SK-N-SH (cell line): ENCODE results near the gene PLA2G2F. TPM values are rescaled to one million over a fixed set of nuclear protein-coding genes. Genes with fewer than 3 reads are reported as not detected.

Experiments used
- CTCF ChIA-PET: fragments of 300-600, 350-600 bp; formaldehyde crosslinking; extraction: SDS; loops from one replicate; lab custom pipeline; 2021; lab: Yijun Ruan, JAX
- POLR2A ChIA-PET: fragments of 350-600 bp; sonication (Branson Sonifier 250); formaldehyde crosslinking; extraction: SDS; loops from one replicate; lab custom pipeline; 2020; ENCODE audit warnings: antibody characterized with exemption, inconsistent platforms; lab: Yijun Ruan, JAX
- DNase-seq: peaks from one replicate; pipeline ENCODE4 v3.0.0; 2012
- H2AFZ ChIP-seq: fragments of 200-600 bp; sonication (generic); 2 replicates; pipeline ENCODE4 v1.8.1; 2016; ENCODE audit warnings: antibody characterized with exemption, mild to moderate bottlenecking, low read depth
- H3F3A ChIP-seq: fragments of 200-600 bp; sonication (generic); replicated peaks from 2 replicates; pipeline ENCODE3; 2016; ENCODE audit warnings: antibody characterized with exemption, mild to moderate bottlenecking; ENCODE audit not compliant: insufficient read depth
- H3K27ac ChIP-seq, 2 experiments: fragments of 200-500 bp in 1 of 2; fragments of 200-600 bp in 1 of 2; sonication (Bioruptor generic) in 1 of 2; sonication (generic), shearing (Covaris generic) in 1 of 2; 2 replicates each; pipeline versions ENCODE4 v1.5.1 to v1.6.1; 2014 to 2016; ENCODE audit warnings: low read depth in 2 of 2, inconsistent platforms in 1 of 2, low read length in 1 of 2, mild to moderate bottlenecking in 1 of 2, mixed read lengths in 1 of 2
- H3K27me3 ChIP-seq: fragments of 200-600 bp; sonication (generic), shearing (Covaris generic); 2 replicates; pipeline ENCODE4 v1.6.1; 2016; ENCODE audit warnings: mixed run types; ENCODE audit not compliant: insufficient read depth
- H3K36me3 ChIP-seq, 2 experiments: fragments of 200-500 bp in 1 of 2; fragments of 200-600 bp in 1 of 2; sonication (Bioruptor generic) in 1 of 2; sonication (generic) in 1 of 2; replicated peaks in 1 of 2; 2 replicates each; pipeline versions ENCODE3 to v1.5.1; 2014 to 2016; ENCODE audit warnings: low read length in 1 of 2, mild to moderate bottlenecking in 1 of 2; ENCODE audit not compliant: insufficient read depth in 2 of 2, control insufficient read depth in 1 of 2
- H3K4me1 ChIP-seq, 2 experiments: fragments of 200-500 bp in 1 of 2; fragments of 200-600 bp in 1 of 2; sonication (Bioruptor generic) in 1 of 2; sonication (generic), shearing (Covaris generic) in 1 of 2; 2 replicates each; pipeline versions ENCODE4 v1.5.1 to v1.6.1; 2014 to 2016; ENCODE audit warnings: low read depth in 1 of 2, low read length in 1 of 2, mixed run types in 1 of 2; ENCODE audit not compliant: insufficient read depth in 2 of 2, control insufficient read depth in 1 of 2
- H3K4me2 ChIP-seq: fragments of 200-600 bp; sonication (generic), shearing (Covaris generic); 2 replicates; pipeline ENCODE4 v1.6.1; 2017; ENCODE audit warnings: mixed run types
- H3K4me3 ChIP-seq, 2 experiments: fragments of 200-500 bp in 1 of 2; fragments of 200-600 bp in 1 of 2; sonication (Bioruptor generic) in 1 of 2; sonication (generic), shearing (Covaris generic) in 1 of 2; 2 replicates each; pipeline versions ENCODE4 v1.5.1 to v1.8.1; 2014 to 2016; ENCODE audit warnings: low read depth in 2 of 2, inconsistent platforms in 1 of 2, low read length in 1 of 2, mild to moderate bottlenecking in 1 of 2, mixed read lengths in 1 of 2, moderate library complexity in 1 of 2
- H3K79me2 ChIP-seq: fragments of 200-600 bp; sonication (generic); 2 replicates; pipeline ENCODE4 v1.8.1; 2017; ENCODE audit warnings: mild to moderate bottlenecking; ENCODE audit not compliant: insufficient read depth
- H3K9ac ChIP-seq: fragments of 200-600 bp; sonication (generic); 2 replicates; pipeline ENCODE4 v1.6.1; 2017; ENCODE audit warnings: mixed run types
- H3K9me2 ChIP-seq: fragments of 200-600 bp; sonication (generic); 2 replicates; pipeline ENCODE4 v1.6.1; 2017; ENCODE audit warnings: mixed run types
- H3K9me3 ChIP-seq: fragments of 200-600 bp; sonication (generic); 2 replicates; pipeline ENCODE4 v1.6.1; 2017; ENCODE audit warnings: mixed run types, mild to moderate bottlenecking, moderate library complexity
- H4K20me1 ChIP-seq: fragments of 200-600 bp; sonication (generic); 2 replicates; pipeline ENCODE4 v1.6.1; 2017; ENCODE audit warnings: mild to moderate bottlenecking, mixed run types; ENCODE audit not compliant: insufficient read depth
- EP300 ChIP-seq, 2 experiments: IDR thresholded peaks; 2 replicates each; pipeline versions ENCODE4 v1.4.0 to v1.6.1; 2012; ENCODE audit warnings: borderline replicate concordance in 1 of 2, low read depth in 1 of 2, low read length in 1 of 2
- EZH2phosphoT487 ChIP-seq: fragments of 200-600 bp; sonication (generic); IDR thresholded peaks from 2 replicates; pipeline ENCODE4 v1.6.1; 2017; ENCODE audit warnings: low read depth, mixed run types, mild to moderate bottlenecking, antibody characterized with exemption, moderate library complexity, borderline replicate concordance
- FOXJ3 ChIP-seq: sonication (generic); formaldehyde crosslinking; IDR thresholded peaks from 2 replicates; pipeline ENCODE4 v1.5.1; 2020; ENCODE audit warnings: mild to moderate bottlenecking, missing genetic modification reagents
- FOXM1 ChIP-seq: IDR thresholded peaks from 2 replicates; pipeline ENCODE4 v1.4.0; 2012; ENCODE audit warnings: low read depth, mild to moderate bottlenecking
- GATA2 ChIP-seq: sonication (generic); formaldehyde crosslinking; IDR thresholded peaks from 2 replicates; pipeline ENCODE4 v1.5.0; 2020; ENCODE audit warnings: mild to moderate bottlenecking, missing genetic modification reagents
- MEF2A ChIP-seq: IDR thresholded peaks from 2 replicates; pipeline ENCODE4 v1.4.0; 2012; ENCODE audit warnings: low read depth, borderline replicate concordance
- MXI1 ChIP-seq: IDR thresholded peaks from 2 replicates; pipeline ENCODE4 v1.6.1; 2012; ENCODE audit warnings: mild to moderate bottlenecking, low read depth, low read length, improper control_type of control experiment
- NFIC ChIP-seq: IDR thresholded peaks from 2 replicates; pipeline ENCODE4 v1.4.0; 2012; ENCODE audit warnings: borderline replicate concordance
- POLR2AphosphoS5 ChIP-seq: IDR thresholded peaks from 2 replicates; pipeline ENCODE4 v1.6.1; 2012; ENCODE audit warnings: low read depth, low read length
- RAD21 ChIP-seq: IDR thresholded peaks from 2 replicates; pipeline ENCODE4 v1.6.1; 2012; ENCODE audit warnings: mild to moderate bottlenecking, low read length
- RCOR1 ChIP-seq: fragments of 150-350 bp; IDR thresholded peaks from 2 replicates; pipeline ENCODE4 v1.6.1; 2017; ENCODE audit warnings: antibody characterized with exemption, low read length
- RFX5 ChIP-seq: IDR thresholded peaks from 2 replicates; pipeline ENCODE4 v1.6.1; 2012; ENCODE audit warnings: mild to moderate bottlenecking, improper control_type of control experiment, low read length
- SIN3A ChIP-seq: IDR thresholded peaks from 2 replicates; pipeline ENCODE4 v1.6.1; 2012; ENCODE audit warnings: low read depth, mild to moderate bottlenecking, low read length, moderate library complexity, borderline replicate concordance
- TAF1 ChIP-seq: IDR thresholded peaks from 2 replicates; pipeline ENCODE4 v1.6.1; 2012; ENCODE audit warnings: low read depth, mild to moderate bottlenecking, low read length, moderate library complexity, borderline replicate concordance
- TEAD4 ChIP-seq: IDR thresholded peaks from 2 replicates; pipeline ENCODE4 v1.4.0; 2012; ENCODE audit warnings: mild to moderate bottlenecking, borderline replicate concordance; ENCODE audit not compliant: insufficient read depth
- USF2 ChIP-seq: fragments of 150-350 bp; IDR thresholded peaks from 2 replicates; pipeline ENCODE4 v1.6.1; 2017; ENCODE audit warnings: antibody characterized with exemption, low read length, low read depth, borderline replicate concordance
- YY1 ChIP-seq: IDR thresholded peaks from 2 replicates; pipeline ENCODE4 v1.4.0; 2012; ENCODE audit warnings: low read depth, mild to moderate bottlenecking
- WGBS: methylation state at CpG from one replicate; pipeline ENCODE4 v1.1.6; 2017; ENCODE audit warnings: low lambda C conversion rate; 5-methylcytosine and 5-hydroxymethylcytosine counted together
- polyA plus RNA-seq, 3 experiments: library from polyadenylated mRNA; depleted of rRNA; stranded (reverse); fragments of >200 nt; gene quantifications; 2 replicates each; pipeline ENCODE4 v1.2.3, GENCODE V29; 2012
- TF ChIP-seq, protein P1 (sequence below): IDR thresholded peaks from 2 replicates; pipeline ENCODE4 v1.4.0; 2012; ENCODE audit warnings: low read depth
- TF ChIP-seq, protein P2 (sequence below): IDR thresholded peaks from 2 replicates; pipeline ENCODE4; 2012
- TF ChIP-seq, protein P3 (sequence below): fragments of 150-350 bp; IDR thresholded peaks from 2 replicates; pipeline ENCODE4 v1.6.1; 2016; ENCODE audit warnings: mild to moderate bottlenecking, low read depth, low read length

PLA2G2F gene
- polyA plus RNA-seq, 1 of the 3 experiments (the other 2 are of a cell fraction), result not detected

GRCh38 chr1:20187813-20188454 lies 48.8 kb downstream of the PLA2G2F start:
- TF ChIP-seq MEF2A, result no peak
- no peak for TF ChIP-seq TAF1
- TF ChIP-seq, protein P1, sequence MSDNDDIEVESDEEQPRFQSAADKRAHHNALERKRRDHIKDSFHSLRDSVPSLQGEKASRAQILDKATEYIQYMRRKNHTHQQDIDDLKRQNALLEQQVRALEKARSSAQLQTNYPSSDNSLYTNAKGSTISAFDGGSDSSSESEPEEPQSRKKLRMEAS, result no peak
- no peak for TF ChIP-seq USF2
- no peak for TF ChIP-seq EP300 (IDR thresholded peaks at IDR 0.05; ENCODE audit: borderline replicate concordance in 1 of 2, low read depth in 1 of 2, low read length in 1 of 2)
- TF ChIP-seq RAD21, result no peak
- no peak for TF ChIP-seq EZH2phosphoT487
- TF ChIP-seq, protein P2, sequence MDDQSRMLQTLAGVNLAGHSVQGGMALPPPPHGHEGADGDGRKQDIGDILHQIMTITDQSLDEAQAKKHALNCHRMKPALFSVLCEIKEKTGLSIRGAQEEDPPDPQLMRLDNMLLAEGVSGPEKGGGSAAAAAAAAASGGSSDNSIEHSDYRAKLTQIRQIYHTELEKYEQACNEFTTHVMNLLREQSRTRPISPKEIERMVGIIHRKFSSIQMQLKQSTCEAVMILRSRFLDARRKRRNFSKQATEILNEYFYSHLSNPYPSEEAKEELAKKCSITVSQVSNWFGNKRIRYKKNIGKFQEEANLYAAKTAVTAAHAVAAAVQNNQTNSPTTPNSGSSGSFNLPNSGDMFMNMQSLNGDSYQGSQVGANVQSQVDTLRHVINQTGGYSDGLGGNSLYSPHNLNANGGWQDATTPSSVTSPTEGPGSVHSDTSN, result no peak
- TF ChIP-seq TEAD4, result no peak
- TF ChIP-seq RCOR1, result no peak
- TF ChIP-seq YY1, result no peak
- no peak for TF ChIP-seq POLR2AphosphoS5
- TF ChIP-seq GATA2 (CRISPR knock-in tag), result no peak
- no peak for TF ChIP-seq NFIC
- TF ChIP-seq FOXM1, result no peak
- TF ChIP-seq MXI1, result no peak
- TF ChIP-seq RFX5, result no peak
- no peak for TF ChIP-seq FOXJ3
- TF ChIP-seq, protein P3, sequence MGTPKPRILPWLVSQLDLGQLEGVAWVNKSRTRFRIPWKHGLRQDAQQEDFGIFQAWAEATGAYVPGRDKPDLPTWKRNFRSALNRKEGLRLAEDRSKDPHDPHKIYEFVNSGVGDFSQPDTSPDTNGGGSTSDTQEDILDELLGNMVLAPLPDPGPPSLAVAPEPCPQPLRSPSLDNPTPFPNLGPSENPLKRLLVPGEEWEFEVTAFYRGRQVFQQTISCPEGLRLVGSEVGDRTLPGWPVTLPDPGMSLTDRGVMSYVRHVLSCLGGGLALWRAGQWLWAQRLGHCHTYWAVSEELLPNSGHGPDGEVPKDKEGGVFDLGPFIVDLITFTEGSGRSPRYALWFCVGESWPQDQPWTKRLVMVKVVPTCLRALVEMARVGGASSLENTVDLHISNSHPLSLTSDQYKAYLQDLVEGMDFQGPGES, result no peak
- no peak for TF ChIP-seq SIN3A
- H3K27me3 ChIP-seq, result no peaks in the 10 kb centered on the region; the same call in 1 of the 2 replicates
- ChIA-PET CTCF (interaction anchor here (0.9 to 1.2 kb wide), 3 partner anchors 25 to 174 kb away, joined by 3 to 5 read pairs (median 3); no protein-coding TSS in a partner anchor), POLR2A (no interaction called here)
- peaks cover 0 to 3% of the 10 kb centered on the region in 2 experiments; a peak in 1 of 4 replicates for H3K4me1 ChIP-seq
- no peaks in the 10 kb centered on the region for H3F3A ChIP-seq
- H3K27ac ChIP-seq, result no peak overlapping the region
- 35% methylated on average over 4 of the region's 4 CpGs for WGBS
- DNase-seq, result no peak
- H3K9me3 ChIP-seq, result no peaks in the 10 kb centered on the region
- H4K20me1 ChIP-seq, result no peaks in the 10 kb centered on the region
- H3K4me2 ChIP-seq, result no peak overlapping the region
- H2AFZ ChIP-seq, result no peak overlapping the region
- H3K79me2 ChIP-seq, result no peaks in the 10 kb centered on the region
- no peaks in the 10 kb centered on the region for H3K9me2 ChIP-seq
- H3K9ac ChIP-seq, result no peak overlapping the region
- H3K36me3 ChIP-seq, result no peaks in the 10 kb centered on the region
- H3K4me3 ChIP-seq, result no peak overlapping the region
